Measurements from ENCODE around the gene SHISA7. TPM values are rescaled to one million over a fixed set of nuclear protein-coding genes. Genes with fewer than 3 reads are reported as not detected.

The SHISA7 gene
- not detected in 5 replicates for total RNA-seq (2022; extraction: Qiagen RNA extraction; ENCODE audit: low read depth)

GRCh38 chr19:55443045-55443823 is at the start of gene SHISA7:
Gene SHISA7, minus strand, starts transcription at chr19:55443300. Its CDS starts 437 bp downstream, at chr19:55442863.

GRCh38 chr19:55487924-55488687 is 45.0 kb upstream of the SHISA7 start, which contains the start of gene SSC5D:
Gene SSC5D, plus strand, starts transcription at chr19:55488436. Its CDS starts 154 bp downstream, at chr19:55488590.

GRCh38 chr19:55484593-55485438 is 41.7 kb upstream of the SHISA7 start, which contains the start of gene NAT14:
Gene NAT14, plus strand, starts transcription at chr19:55485188. Its CDS starts 521 bp downstream, at chr19:55485709.

GRCh38 chr19:55476100-55476775 is 33.1 kb upstream of the SHISA7 start, which contains the start of gene ZNF628:
Gene ZNF628, plus strand, starts transcription at chr19:55476617. Its CDS starts 3,294 bp downstream, at chr19:55479911.

GRCh38 chr19:55464662-55465054 is 21.6 kb upstream of the SHISA7 start, which contains the start of gene C19orf85:
Gene C19orf85, minus strand, starts transcription at chr19:55464751. Its CDS starts 197 bp downstream, at chr19:55464554.

GRCh38 chr19:55461259-55461973 is 18.3 kb upstream of the SHISA7 start, which contains the start of gene ISOC2:
Gene ISOC2, minus strand, starts transcription at chr19:55461642. Its CDS starts 5,156 bp downstream, at chr19:55456486.

GRCh38 chr19:55407550-55407799 is 35.6 kb downstream of the SHISA7 start, which contains the start of gene UBE2S:
Gene UBE2S, minus strand, starts transcription at chr19:55407788. Its CDS starts 199 bp downstream, at chr19:55407589.

GRCh38 chr19:55385724-55386492 is 57.2 kb downstream of the SHISA7 start, which contains the start of gene RPL28:
Gene RPL28, plus strand, starts transcription at chr19:55385932. Its CDS starts 426 bp downstream, at chr19:55386358.

GRCh38 chr19:55384131-55384919 is 58.8 kb downstream of the SHISA7 start, which contains the start of gene TMEM238:
Gene TMEM238, minus strand, starts transcription at chr19:55384292. Its CDS starts 33 bp downstream, at chr19:55384259.

Other genes with a start within 250 kb of the SHISA7 start
- 2.9 to 6.6 TPM (median 5.6 TPM) in 5 replicates for gene PTPRH, start 233.8 kb downstream of the SHISA7 start, total RNA-seq (2022; extraction: Qiagen RNA extraction; ENCODE audit: low read depth)
- 2.7 to 6.3 TPM (median 5.5 TPM) in 5 replicates for gene TMEM86B, start 214.5 kb downstream of the SHISA7 start, total RNA-seq (2022; extraction: Qiagen RNA extraction; ENCODE audit: low read depth)
- 98.6 to 127 TPM (median 124 TPM) in 5 replicates for gene PPP6R1, start 184.3 kb downstream of the SHISA7 start, total RNA-seq (2022; extraction: Qiagen RNA extraction; ENCODE audit: low read depth)
- gene HSPBP1, start 163.2 kb downstream of the SHISA7 start, total RNA-seq (2022; extraction: Qiagen RNA extraction; ENCODE audit: low read depth) = 118 to 146 TPM (median 136 TPM) in 5 replicates
- 4.3 to 6.1 TPM (median 5.0 TPM) in 5 replicates for gene BRSK1, start 159.3 kb downstream of the SHISA7 start, total RNA-seq (2022; extraction: Qiagen RNA extraction; ENCODE audit: low read depth)
- gene TMEM150B, start 118.0 kb downstream of the SHISA7 start, total RNA-seq (2022; extraction: Qiagen RNA extraction; ENCODE audit: low read depth) = 0.06 to 0.27 TPM (median 0.19 TPM) in 3 of 5 replicates, not detected in the others
- gene KMT5C, start 103.4 kb downstream of the SHISA7 start, total RNA-seq (2022; extraction: Qiagen RNA extraction; ENCODE audit: low read depth) = 8.1 to 12.2 TPM (median 10.3 TPM) in 5 replicates
- 0.83 to 1.5 TPM (median 1.1 TPM) in 5 replicates for gene COX6B2, start 88.6 kb downstream of the SHISA7 start, total RNA-seq (2022; extraction: Qiagen RNA extraction; ENCODE audit: low read depth)
- gene GARIN5B, start 80.0 kb downstream of the SHISA7 start, total RNA-seq (2022; extraction: Qiagen RNA extraction; ENCODE audit: low read depth) = 0.10 to 0.25 TPM (median 0.17 TPM) in 4 of 5 replicates, not detected in the other
- gene IL11, start 72.8 kb downstream of the SHISA7 start, total RNA-seq (2022; extraction: Qiagen RNA extraction; ENCODE audit: low read depth) = 79.7 to 115 TPM (median 99.1 TPM) in 5 replicates
- 1.6 to 2.7 TPM (median 1.8 TPM) in 5 replicates for gene TMEM190, start 66.5 kb downstream of the SHISA7 start, total RNA-seq (2022; extraction: Qiagen RNA extraction; ENCODE audit: low read depth)
- gene TMEM238, start 59.0 kb downstream of the SHISA7 start, total RNA-seq (2022; extraction: Qiagen RNA extraction; ENCODE audit: low read depth) = 1.9 to 9.5 TPM (median 8.1 TPM) in 5 replicates
- 2,575 to 3,038 TPM (median 2,861 TPM) in 5 replicates for gene RPL28, start 57.4 kb downstream of the SHISA7 start, total RNA-seq (2022; extraction: Qiagen RNA extraction; ENCODE audit: low read depth)
- gene UBE2S, start 35.5 kb downstream of the SHISA7 start, total RNA-seq (2022; extraction: Qiagen RNA extraction; ENCODE audit: low read depth) = 280 to 580 TPM (median 470 TPM) in 5 replicates
- 56.5 to 68.3 TPM (median 61.0 TPM) in 5 replicates for gene ISOC2, start 18.3 kb upstream of the SHISA7 start, total RNA-seq (2022; extraction: Qiagen RNA extraction; ENCODE audit: low read depth)
- gene C19orf85, start 21.5 kb upstream of the SHISA7 start, total RNA-seq (2022; extraction: Qiagen RNA extraction; ENCODE audit: low read depth) = not detected in 5 replicates
- 4.3 to 9.6 TPM (median 8.8 TPM) in 5 replicates for gene ZNF628, start 33.3 kb upstream of the SHISA7 start, total RNA-seq (2022; extraction: Qiagen RNA extraction; ENCODE audit: low read depth)
- 40.9 to 61.3 TPM (median 58.0 TPM) in 5 replicates for gene NAT14, start 41.9 kb upstream of the SHISA7 start, total RNA-seq (2022; extraction: Qiagen RNA extraction; ENCODE audit: low read depth)
- gene SSC5D, start 45.1 kb upstream of the SHISA7 start, total RNA-seq (2022; extraction: Qiagen RNA extraction; ENCODE audit: low read depth) = 0.38 to 1.5 TPM (median 0.61 TPM) in 5 replicates
- gene SBK2, start 93.8 kb upstream of the SHISA7 start, total RNA-seq (2022; extraction: Qiagen RNA extraction; ENCODE audit: low read depth) = 1.8 to 3.1 TPM (median 2.5 TPM) in 5 replicates
- 1.8 to 2.7 TPM (median 2.3 TPM) in 5 replicates for gene SBK3, start 102.2 kb upstream of the SHISA7 start, total RNA-seq (2022; extraction: Qiagen RNA extraction; ENCODE audit: low read depth)
- gene ZNF579, start 137.5 kb upstream of the SHISA7 start, total RNA-seq (2022; extraction: Qiagen RNA extraction; ENCODE audit: low read depth) = 16.1 to 35.4 TPM (median 25.5 TPM) in 5 replicates
- 17.5 to 27.0 TPM (median 25.5 TPM) in 5 replicates for gene FIZ1, start 156.2 kb upstream of the SHISA7 start, total RNA-seq (2022; extraction: Qiagen RNA extraction; ENCODE audit: low read depth)
- 14.0 to 19.4 TPM (median 18.4 TPM) in 5 replicates for gene ZNF524, start 157.0 kb upstream of the SHISA7 start, total RNA-seq (2022; extraction: Qiagen RNA extraction; ENCODE audit: low read depth)
- 7.9 to 14.8 TPM (median 13.3 TPM) in 5 replicates for gene ZNF865, start 162.3 kb upstream of the SHISA7 start, total RNA-seq (2022; extraction: Qiagen RNA extraction; ENCODE audit: low read depth)
- 5.4 to 6.6 TPM (median 6.3 TPM) in 5 replicates for gene ZNF784, start 181.3 kb upstream of the SHISA7 start, total RNA-seq (2022; extraction: Qiagen RNA extraction; ENCODE audit: low read depth)
- gene ZNF580, start 197.7 kb upstream of the SHISA7 start, total RNA-seq (2022; extraction: Qiagen RNA extraction; ENCODE audit: low read depth) = 26.5 to 52.4 TPM (median 49.1 TPM) in 5 replicates
- gene ZNF581, start 200.3 kb upstream of the SHISA7 start, total RNA-seq (2022; extraction: Qiagen RNA extraction; ENCODE audit: low read depth) = 37.0 to 52.7 TPM (median 49.4 TPM) in 5 replicates
- gene CCDC106, start 204.9 kb upstream of the SHISA7 start, total RNA-seq (2022; extraction: Qiagen RNA extraction; ENCODE audit: low read depth) = 12.2 to 19.1 TPM (median 18.1 TPM) in 5 replicates
- 266 to 326 TPM (median 309 TPM) in 5 replicates for gene U2AF2, start 211.7 kb upstream of the SHISA7 start, total RNA-seq (2022; extraction: Qiagen RNA extraction; ENCODE audit: low read depth)
- gene EPN1, start 231.9 kb upstream of the SHISA7 start, total RNA-seq (2022; extraction: Qiagen RNA extraction; ENCODE audit: low read depth) = 126 to 209 TPM (median 205 TPM) in 5 replicates

Measured in A549 treated with CpdA at 1 μM for 4 hours (cell line).